K562 (cell line): ENCODE measurements around the gene NCKIPSD. TPM values are rescaled to one million over a fixed set of nuclear protein-coding genes. Genes with fewer than 3 reads are reported as not detected.

Experiments
- GTF2F1 ChIP-seq: IDR thresholded peaks from 2 replicates; pipeline ENCODE4 v1.6.1; 2011; ENCODE audit warnings: low read depth, low read length, improper control_type of control experiment
- MBD2 ChIP-seq: sonication (generic); IDR thresholded peaks from 2 replicates; pipeline ENCODE4 v1.6.1; 2016; ENCODE audit warnings: low read depth, borderline replicate concordance
- NR2F6 ChIP-seq: fragments of 450-650 bp; formaldehyde crosslinking; IDR thresholded peaks from 2 replicates; pipeline ENCODE4 v1.4.0; 2020; ENCODE audit warnings: mild to moderate bottlenecking
- PCBP1 ChIP-seq: fragments of 200-400 bp; formaldehyde crosslinking; IDR thresholded peaks from 2 replicates; pipeline ENCODE4 v1.6.1; 2018; ENCODE audit warnings: mild to moderate bottlenecking, low read depth, low read length; ENCODE audit not compliant: poor library complexity, severe bottlenecking
- PCBP2 ChIP-seq: fragments of 200-400 bp; formaldehyde crosslinking; IDR thresholded peaks from 2 replicates; pipeline ENCODE4 v1.6.1; 2018; ENCODE audit warnings: low read length, low read depth, mild to moderate bottlenecking, moderate library complexity; ENCODE audit not compliant: poor library complexity, severe bottlenecking
- POLR2AphosphoS5 ChIP-seq: IDR thresholded peaks from 2 replicates; pipeline ENCODE4 v1.6.1; 2011; ENCODE audit warnings: mild to moderate bottlenecking, low read depth, low read length, moderate library complexity; ENCODE audit not compliant: control insufficient read depth, insufficient read depth
- PTRF ChIP-seq: fragments of 450-650 bp; IDR thresholded peaks from 2 replicates; pipeline ENCODE4 v1.6.1; 2016; ENCODE audit warnings: mild to moderate bottlenecking, missing genetic modification characterization, missing compliant biosample characterization
- SMAD4 ChIP-seq: fragments of 250-450 bp; sonication (Bioruptor Pico); conservative IDR thresholded peaks from 2 replicates; pipeline ENCODE4 v1.8.0; 2021; ENCODE audit warnings: inconsistent platforms, mild to moderate bottlenecking, moderate library complexity
- TAL1 ChIP-seq: fragments of 450-650 bp; IDR thresholded peaks from 2 replicates; pipeline ENCODE4 v1.6.1; 2016; ENCODE audit warnings: mild to moderate bottlenecking
- ZNF121 ChIP-seq: sonication (generic); formaldehyde crosslinking; conservative IDR thresholded peaks from 2 replicates; pipeline ENCODE4 v1.8.0; 2022; ENCODE audit warnings: missing genetic modification reagents
- ZNF445 ChIP-seq: fragments of 250-450 bp; sonication (Bioruptor Pico); IDR thresholded peaks from 2 replicates; pipeline ENCODE4 v1.4.0; 2020; ENCODE audit warnings: low read depth, mild to moderate bottlenecking, moderate library complexity
- ZNF561 ChIP-seq: fragments of 450-650 bp; formaldehyde crosslinking; conservative IDR thresholded peaks from 2 replicates; pipeline ENCODE4 v1.4.0; 2020; ENCODE audit warnings: mild to moderate bottlenecking, moderate library complexity
- polyA plus RNA-seq, 8 experiments: library from polyadenylated mRNA; depleted of rRNA in 4 of 8; stranded (reverse) in 5 of 8; unstranded in 3 of 8; fragments of >200 nt; fragmentation: Nextera tagmentation in 2 of 8; fragmentation: Illumina TruSeq in 1 of 8; extraction: Ambion mirVana in 2 of 8; extraction: Trizol in 1 of 8; gene quantifications; 2 replicates each; pipeline versions ENCODE4 v1.2.1 to v1.2.3, GENCODE V29; 2011 to 2014; ENCODE audit warnings: inconsistent platforms in 1 of 8, missing spikeins in 1 of 8
- total RNA-seq, 7 experiments: library from RNA; depleted of rRNA in 6 of 7; stranded (reverse); fragments of >200 nt in 6 of 7; fragmentation: Illumina TruSeq in 2 of 7; extraction: Trizol in 2 of 7; gene quantifications; 2 replicates each; pipeline versions ENCODE4 v1.2.1 to v1.2.3, GENCODE V29; 2011 to 2021; ENCODE audit warnings: low replicate concordance in 1 of 7
- TF ChIP-seq, protein P1 (sequence below): sonication (generic); formaldehyde crosslinking; IDR thresholded peaks from 2 replicates; pipeline ENCODE4 v1.8.0; 2022; ENCODE audit warnings: missing genetic modification reagents, mild to moderate bottlenecking, borderline replicate concordance
- TF ChIP-seq, protein P2 (sequence below): fragments of 150-350 bp; IDR thresholded peaks from 2 replicates; pipeline ENCODE4 v1.6.1; 2014; ENCODE audit warnings: low read depth, mild to moderate bottlenecking, low read length, borderline replicate concordance
- TF ChIP-seq, protein P3 (sequence below): sonication (generic); formaldehyde crosslinking; IDR thresholded peaks from 2 replicates; pipeline ENCODE4 v1.8.1; 2023; ENCODE audit warnings: mild to moderate bottlenecking, missing genetic modification reagents
- TF ChIP-seq, protein P4 (sequence below): fragments of 450-650 bp; IDR thresholded peaks from 2 replicates; pipeline ENCODE4 v1.6.1; 2016; ENCODE audit warnings: antibody characterized with exemption

Gene NCKIPSD
- total and polyA plus RNA-seq, 9 of the 15 experiments (the other 6 are each of a cell fraction or from before 2014, with no cell fraction given) = 0.49 to 24.4 (median 12.3) TPM

DNA sequence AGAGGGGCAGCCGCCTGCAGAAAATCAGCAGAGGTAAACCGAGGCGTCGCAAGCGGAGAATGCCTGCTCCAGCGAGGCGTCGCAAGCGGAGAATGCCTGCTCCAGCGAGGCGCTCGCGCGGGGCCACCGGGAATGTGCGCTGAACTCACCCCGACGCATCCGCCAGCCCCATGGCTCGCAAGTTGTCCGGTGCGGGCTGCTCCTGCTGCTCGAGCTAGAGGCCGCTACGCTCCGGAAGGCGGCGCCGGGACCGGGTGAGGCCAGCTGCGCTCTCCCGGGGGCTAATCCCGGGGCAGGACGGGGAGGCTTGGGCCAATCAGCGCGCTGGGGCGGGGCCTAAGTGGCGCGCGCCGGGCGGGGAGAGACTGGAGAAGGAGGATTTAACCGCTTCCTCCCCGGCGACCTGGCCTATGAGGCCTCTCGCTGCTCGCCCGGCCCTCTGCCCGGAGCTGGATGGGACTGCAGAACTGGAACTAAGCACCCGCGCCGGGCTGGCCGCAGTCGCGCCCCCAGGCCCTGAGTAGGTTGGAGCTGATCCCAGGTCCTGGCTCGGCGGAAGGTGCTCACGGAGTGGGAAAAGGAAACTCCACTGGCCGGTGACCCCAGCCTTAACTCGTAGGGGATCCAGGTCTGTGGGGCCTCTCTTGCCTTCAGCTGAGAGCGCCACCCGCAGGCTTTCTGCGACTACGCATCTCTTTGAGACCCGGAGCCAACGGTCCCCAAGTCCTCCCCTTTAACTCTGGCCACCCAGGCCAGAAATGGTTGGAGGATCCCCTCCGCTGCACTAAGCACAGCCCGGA, 50.3 kb downstream of the NCKIPSD start, which contains the start of gene SLC26A6 (continued):
- TF ChIP-seq, protein P1, sequence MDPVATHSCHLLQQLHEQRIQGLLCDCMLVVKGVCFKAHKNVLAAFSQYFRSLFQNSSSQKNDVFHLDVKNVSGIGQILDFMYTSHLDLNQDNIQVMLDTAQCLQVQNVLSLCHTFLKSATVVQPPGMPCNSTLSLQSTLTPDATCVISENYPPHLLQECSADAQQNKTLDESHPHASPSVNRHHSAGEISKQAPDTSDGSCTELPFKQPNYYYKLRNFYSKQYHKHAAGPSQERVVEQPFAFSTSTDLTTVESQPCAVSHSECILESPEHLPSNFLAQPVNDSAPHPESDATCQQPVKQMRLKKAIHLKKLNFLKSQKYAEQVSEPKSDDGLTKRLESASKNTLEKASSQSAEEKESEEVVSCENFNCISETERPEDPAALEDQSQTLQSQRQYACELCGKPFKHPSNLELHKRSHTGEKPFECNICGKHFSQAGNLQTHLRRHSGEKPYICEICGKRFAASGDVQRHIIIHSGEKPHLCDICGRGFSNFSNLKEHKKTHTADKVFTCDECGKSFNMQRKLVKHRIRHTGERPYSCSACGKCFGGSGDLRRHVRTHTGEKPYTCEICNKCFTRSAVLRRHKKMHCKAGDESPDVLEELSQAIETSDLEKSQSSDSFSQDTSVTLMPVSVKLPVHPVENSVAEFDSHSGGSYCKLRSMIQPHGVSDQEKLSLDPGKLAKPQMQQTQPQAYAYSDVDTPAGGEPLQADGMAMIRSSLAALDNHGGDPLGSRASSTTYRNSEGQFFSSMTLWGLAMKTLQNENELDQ (CRISPR knock-in tag) = no peak
- TF ChIP-seq ZNF561 (CRISPR knock-in tag) (no peak), MBD2 (0 out of 2 replicates have a peak, but pooled peaks have one; percentile 37), ZNF445 (no peak), POLR2AphosphoS5 (no peak), TAL1 (no peak), PTRF (tag) (no peak), GTF2F1 (no peak), SMAD4 (no peak), PCBP2 (no peak), ZNF121 (no peak), NR2F6 (CRISPR knock-in tag) (no peak), PCBP1 (peak; percentile 30)
- TF ChIP-seq, protein P2, sequence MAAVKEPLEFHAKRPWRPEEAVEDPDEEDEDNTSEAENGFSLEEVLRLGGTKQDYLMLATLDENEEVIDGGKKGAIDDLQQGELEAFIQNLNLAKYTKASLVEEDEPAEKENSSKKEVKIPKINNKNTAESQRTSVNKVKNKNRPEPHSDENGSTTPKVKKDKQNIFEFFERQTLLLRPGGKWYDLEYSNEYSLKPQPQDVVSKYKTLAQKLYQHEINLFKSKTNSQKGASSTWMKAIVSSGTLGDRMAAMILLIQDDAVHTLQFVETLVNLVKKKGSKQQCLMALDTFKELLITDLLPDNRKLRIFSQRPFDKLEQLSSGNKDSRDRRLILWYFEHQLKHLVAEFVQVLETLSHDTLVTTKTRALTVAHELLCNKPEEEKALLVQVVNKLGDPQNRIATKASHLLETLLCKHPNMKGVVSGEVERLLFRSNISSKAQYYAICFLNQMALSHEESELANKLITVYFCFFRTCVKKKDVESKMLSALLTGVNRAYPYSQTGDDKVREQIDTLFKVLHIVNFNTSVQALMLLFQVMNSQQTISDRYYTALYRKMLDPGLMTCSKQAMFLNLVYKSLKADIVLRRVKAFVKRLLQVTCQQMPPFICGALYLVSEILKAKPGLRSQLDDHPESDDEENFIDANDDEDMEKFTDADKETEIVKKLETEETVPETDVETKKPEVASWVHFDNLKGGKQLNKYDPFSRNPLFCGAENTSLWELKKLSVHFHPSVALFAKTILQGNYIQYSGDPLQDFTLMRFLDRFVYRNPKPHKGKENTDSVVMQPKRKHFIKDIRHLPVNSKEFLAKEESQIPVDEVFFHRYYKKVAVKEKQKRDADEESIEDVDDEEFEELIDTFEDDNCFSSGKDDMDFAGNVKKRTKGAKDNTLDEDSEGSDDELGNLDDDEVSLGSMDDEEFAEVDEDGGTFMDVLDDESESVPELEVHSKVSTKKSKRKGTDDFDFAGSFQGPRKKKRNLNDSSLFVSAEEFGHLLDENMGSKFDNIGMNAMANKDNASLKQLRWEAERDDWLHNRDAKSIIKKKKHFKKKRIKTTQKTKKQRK = no peak
- TF ChIP-seq, protein P3, sequence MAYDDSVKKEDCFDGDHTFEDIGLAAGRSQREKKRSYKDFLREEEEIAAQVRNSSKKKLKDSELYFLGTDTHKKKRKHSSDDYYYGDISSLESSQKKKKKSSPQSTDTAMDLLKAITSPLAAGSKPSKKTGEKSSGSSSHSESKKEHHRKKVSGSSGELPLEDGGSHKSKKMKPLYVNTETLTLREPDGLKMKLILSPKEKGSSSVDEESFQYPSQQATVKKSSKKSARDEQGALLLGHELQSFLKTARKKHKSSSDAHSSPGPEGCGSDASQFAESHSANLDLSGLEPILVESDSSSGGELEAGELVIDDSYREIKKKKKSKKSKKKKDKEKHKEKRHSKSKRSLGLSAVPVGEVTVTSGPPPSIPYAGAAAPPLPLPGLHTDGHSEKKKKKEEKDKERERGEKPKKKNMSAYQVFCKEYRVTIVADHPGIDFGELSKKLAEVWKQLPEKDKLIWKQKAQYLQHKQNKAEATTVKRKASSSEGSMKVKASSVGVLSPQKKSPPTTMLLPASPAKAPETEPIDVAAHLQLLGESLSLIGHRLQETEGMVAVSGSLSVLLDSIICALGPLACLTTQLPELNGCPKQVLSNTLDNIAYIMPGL (CRISPR knock-in tag) = no peak
- TF ChIP-seq, protein P4, sequence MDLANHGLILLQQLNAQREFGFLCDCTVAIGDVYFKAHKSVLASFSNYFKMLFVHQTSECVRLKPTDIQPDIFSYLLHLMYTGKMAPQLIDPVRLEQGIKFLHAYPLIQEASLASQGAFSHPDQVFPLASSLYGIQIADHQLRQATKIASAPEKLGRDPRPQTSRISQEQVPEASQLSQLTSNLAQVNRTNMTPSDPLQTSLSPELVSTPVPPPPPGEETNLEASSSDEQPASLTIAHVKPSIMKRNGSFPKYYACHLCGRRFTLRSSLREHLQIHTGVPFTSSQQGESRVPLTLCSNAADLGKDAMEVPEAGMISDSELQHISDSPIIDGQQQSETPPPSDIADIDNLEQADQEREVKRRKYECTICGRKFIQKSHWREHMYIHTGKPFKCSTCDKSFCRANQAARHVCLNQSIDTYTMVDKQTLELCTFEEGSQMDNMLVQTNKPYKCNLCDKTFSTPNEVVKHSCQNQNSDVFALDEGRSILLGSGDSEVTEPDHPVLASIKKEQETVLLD = no peak
